Left hindlimb (tissue), 1 donor: ENCODE results near the gene ANKRD29.

Source experiments
- DNase-seq: peaks from one replicate; pipeline ENCODE4 v3.0.0-alpha.2; 2018

Gene ANKRD29

DNA sequence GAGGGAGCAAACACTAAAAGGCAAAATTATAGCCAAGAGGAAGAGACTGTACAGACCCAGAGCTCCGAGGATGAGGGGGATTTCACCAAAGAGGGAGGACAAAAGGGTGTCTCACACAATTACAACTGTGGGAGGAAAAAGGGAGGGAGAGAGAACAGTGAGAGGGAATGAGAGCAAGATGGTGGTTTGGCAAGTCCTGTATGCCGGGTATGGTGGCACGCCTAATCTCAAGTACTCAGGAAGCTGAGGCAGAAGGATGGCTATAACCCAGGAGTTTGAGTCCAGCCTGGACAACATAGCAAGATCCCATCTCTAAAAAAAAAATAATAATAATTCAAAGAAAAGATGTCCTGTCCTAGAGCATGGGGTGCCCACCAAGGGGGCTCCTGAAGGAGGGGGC lies 110.7 kb downstream of the ANKRD29 start:
- DNase-seq, result no peak

DNA sequence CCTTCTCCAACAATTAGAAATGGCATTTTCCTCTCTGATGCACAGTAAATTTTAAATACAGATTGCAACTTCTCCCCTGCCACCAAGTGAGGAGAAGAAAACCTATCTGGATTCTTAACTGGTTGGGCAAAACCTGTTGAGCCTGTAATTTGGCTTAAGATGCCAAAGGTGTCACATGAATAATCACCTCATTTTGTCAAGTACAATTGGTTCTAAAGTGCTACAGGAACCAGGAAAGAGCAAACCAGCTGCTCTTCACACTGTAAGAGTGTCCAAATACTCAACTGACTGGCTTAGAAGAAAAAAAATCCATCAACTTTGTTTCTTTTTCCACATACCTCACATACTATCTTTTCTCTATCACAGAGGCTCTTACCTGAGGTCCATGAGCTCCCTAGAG lies 111.8 kb downstream of the ANKRD29 start:
- no peak for DNase-seq
